ENCODE results near the gene TXNRD2.
"Not testable (repeated sequence)": the region's sequence is repeated elsewhere in the genome, so short reads cannot be mapped to it uniquely, and the experiment has no call there.

TXNRD2 gene

GRCh38 chr22:19932367-19933206 lies 9.0 kb downstream of the TXNRD2 start:
- intact Hi-C loops (cut with DNase I): no loop called here
- no peak for DNase-seq

- DNase-seq: no peak
- intact Hi-C loops (cut with DNase I): no loop called here
These were observed 10.1 kb downstream of the TXNRD2 start for GRCh38 chr22:19931514-19931913.

- intact Hi-C loops (cut with DNase I): no loop called here
- no peak for DNase-seq
These were observed 10.8 kb downstream of the TXNRD2 start for GRCh38 chr22:19930551-19931486.

GRCh38 chr22:19929586-19930550 lies 11.8 kb downstream of the TXNRD2 start:
- no peak for DNase-seq
- intact Hi-C loops (cut with DNase I): no loop called here

GRCh38 chr22:19928207-19928606 lies 13.4 kb downstream of the TXNRD2 start:
- intact Hi-C loops (cut with DNase I): no loop called here

GRCh38 chr22:19927696-19928095 lies 13.9 kb downstream of the TXNRD2 start:
- no peak for DNase-seq
- intact Hi-C loops (cut with DNase I): no loop called here

More at GRCh38 chr22:19928207-19928606, 13.4 kb downstream of the TXNRD2 start:
- DNase-seq: no peak

GRCh38 chr22:19926028-19926427 lies 15.6 kb downstream of the TXNRD2 start:
- intact Hi-C loops (cut with DNase I): not testable (repeated sequence)

GRCh38 chr22:19923914-19924513 lies 17.6 kb downstream of the TXNRD2 start:
- DNase-seq: no peak
- intact Hi-C loops (cut with DNase I): no loop called here

More at GRCh38 chr22:19926028-19926427, 15.6 kb downstream of the TXNRD2 start:
- DNase-seq: not testable (repeated sequence)

GRCh38 chr22:19921544-19922081 lies 20.0 kb downstream of the TXNRD2 start:
- DNase-seq: no peak
- intact Hi-C loops (cut with DNase I): no loop called here

GRCh38 chr22:19919701-19920363 lies 21.8 kb downstream of the TXNRD2 start:
- DNase-seq: no peak
- intact Hi-C loops (cut with DNase I): no loop called here

GRCh38 chr22:19918332-19919106 lies 23.1 kb downstream of the TXNRD2 start:
- intact Hi-C loops (cut with DNase I): no loop called here
- no peak for DNase-seq

- DNase-seq: no peak
- intact Hi-C loops (cut with DNase I): no loop called here
These were observed 24.1 kb downstream of the TXNRD2 start for GRCh38 chr22:19917389-19918138.

- intact Hi-C loops (cut with DNase I): no loop called here
- DNase-seq: no peak
These were observed 24.7 kb downstream of the TXNRD2 start for GRCh38 chr22:19916941-19917340.

GRCh38 chr22:19916006-19916405 lies 25.6 kb downstream of the TXNRD2 start:
- intact Hi-C loops (cut with DNase I): no loop called here
- DNase-seq: no peak

GRCh38 chr22:19915287-19915954 lies 26.2 kb downstream of the TXNRD2 start:
- no peak for DNase-seq
- intact Hi-C loops (cut with DNase I): no loop called here
